Trophoblast cell (in vitro differentiated cells and primary cell): Measurements from ENCODE around the gene AFF2.

Experiments used
- DNase-seq, 2 donors: peaks; one replicate each; pipeline ENCODE4 v3.0.0-alpha.2; 2016
- H2AFZ ChIP-seq: 2 replicates; pipeline ENCODE4 v1.6.1; 2013; ENCODE audit warnings: low read length, moderate library complexity, mild to moderate bottlenecking; ENCODE audit not compliant: insufficient read depth, poor library complexity
- H2AK5ac ChIP-seq: 2 replicates; pipeline ENCODE4 v1.6.1; 2013; ENCODE audit warnings: mild to moderate bottlenecking, low read length
- H2BK120ac ChIP-seq: 2 replicates; pipeline ENCODE4 v1.6.1; 2013; ENCODE audit warnings: low read length, mild to moderate bottlenecking, moderate library complexity; ENCODE audit not compliant: insufficient read depth, poor library complexity
- H2BK12ac ChIP-seq: 2 replicates; pipeline ENCODE4 v1.6.1; 2013; ENCODE audit warnings: mild to moderate bottlenecking, low read length, moderate library complexity
- H2BK5ac ChIP-seq: 2 replicates; pipeline ENCODE4 v1.6.1; 2013; ENCODE audit warnings: low read length, low read depth, moderate library complexity, mild to moderate bottlenecking; ENCODE audit not compliant: poor library complexity
- H3K14ac ChIP-seq: 2 replicates; pipeline ENCODE4 v1.6.1; 2013; ENCODE audit warnings: mild to moderate bottlenecking, low read length
- H3K18ac ChIP-seq: 2 replicates; pipeline ENCODE4 v1.6.1; 2013; ENCODE audit warnings: mild to moderate bottlenecking, low read length
- H3K23ac ChIP-seq: 2 replicates; pipeline ENCODE4 v1.6.1; 2013; ENCODE audit warnings: low read length
- H3K27ac ChIP-seq: 2 replicates; pipeline ENCODE4 v1.5.1; 2013; ENCODE audit warnings: low read depth, mild to moderate bottlenecking, inconsistent platforms, low read length, moderate library complexity
- H3K27me3 ChIP-seq: 2 replicates; pipeline ENCODE4 v1.6.1; 2013; ENCODE audit warnings: inconsistent platforms, mild to moderate bottlenecking, low read length, moderate library complexity; ENCODE audit not compliant: insufficient read depth
- H3K36me3 ChIP-seq, 2 experiments: 1 replicate in 1 of 2; 2 replicates in 1 of 2; pipeline ENCODE4 v1.6.1; 2013; ENCODE audit warnings: low read length in 2 of 2, mild to moderate bottlenecking in 2 of 2, moderate library complexity in 1 of 2; ENCODE audit not compliant: insufficient read depth in 2 of 2, control insufficient read depth in 1 of 2
- H3K4ac ChIP-seq: 2 replicates; pipeline ENCODE4 v1.6.1; 2013; ENCODE audit warnings: low read depth, mild to moderate bottlenecking, low read length, moderate library complexity
- H3K4me1 ChIP-seq, 2 experiments: 1 replicate in 1 of 2; 2 replicates in 1 of 2; pipeline ENCODE4 v1.6.1; 2013; ENCODE audit warnings: low read length in 2 of 2, mild to moderate bottlenecking in 2 of 2, moderate library complexity in 1 of 2; ENCODE audit not compliant: insufficient read depth in 2 of 2, control insufficient read depth in 1 of 2
- H3K4me2 ChIP-seq: 2 replicates; pipeline ENCODE4 v1.6.1; 2013; ENCODE audit warnings: inconsistent platforms, mild to moderate bottlenecking, low read length, moderate library complexity
- H3K4me3 ChIP-seq: 2 replicates; pipeline ENCODE4 v1.5.1; 2013; ENCODE audit warnings: mild to moderate bottlenecking, low read depth, low read length, inconsistent platforms
- H3K79me1 ChIP-seq: one replicate; pipeline ENCODE4 v1.6.1; 2013; ENCODE audit warnings: low read length
- H3K79me2 ChIP-seq: 2 replicates; pipeline ENCODE4 v1.6.1; 2013; ENCODE audit warnings: low read length, mild to moderate bottlenecking; ENCODE audit not compliant: control insufficient read depth, insufficient read depth, poor library complexity
- H3K9ac ChIP-seq: 2 replicates; pipeline ENCODE4 v1.6.1; 2013; ENCODE audit warnings: mild to moderate bottlenecking, low read length
- H3K9me3 ChIP-seq: 2 replicates; pipeline ENCODE4 v1.6.1; 2013; ENCODE audit warnings: low read depth, mild to moderate bottlenecking, control low read depth, inconsistent platforms, low read length; ENCODE audit not compliant: insufficient read depth
- H4K12ac ChIP-seq: 2 replicates; pipeline ENCODE4 v1.6.1; 2013; ENCODE audit warnings: low read depth, mild to moderate bottlenecking, low read length, moderate library complexity
- H4K8ac ChIP-seq: 2 replicates; pipeline ENCODE4 v1.6.1; 2013; ENCODE audit warnings: low read depth, mild to moderate bottlenecking, low read length, moderate library complexity
- H4K91ac ChIP-seq: one replicate; pipeline ENCODE4 v1.6.1; 2013; ENCODE audit warnings: low read depth, mild to moderate bottlenecking, low read length, moderate library complexity
- WGBS: extraction: QIAGEN DNeasy Blood & Tissue Kit; methylation state at CpG from one replicate; pipeline ENCODE4 v1.1.7; 2013; ENCODE audit warnings: missing lambda C conversion rate; ENCODE audit not compliant: insufficient read length, insufficient coverage; ENCODE audit errors: extremely low coverage; 5-methylcytosine and 5-hydroxymethylcytosine counted together

AFF2 gene

GRCh38 chrX:148976571-148977400 is 476.4 kb downstream of the AFF2 start:
- H3K4ac ChIP-seq, result no peak overlapping the region
- H3K14ac ChIP-seq, result no peak overlapping the region
- no peaks in the 10 kb centered on the region for H3K79me2 ChIP-seq
- no peak overlapping the region for H3K4me2 ChIP-seq
- no peak overlapping the region for H4K12ac ChIP-seq
- no peaks in the 10 kb centered on the region for H3K27me3 ChIP-seq
- H3K9me3 ChIP-seq, result no peaks in the 10 kb centered on the region
- no peak for DNase-seq
- no peak overlapping the region for H3K18ac ChIP-seq
- H2BK12ac ChIP-seq, result no peak overlapping the region
- no peak overlapping the region for H2AFZ ChIP-seq
- no peaks in the 10 kb centered on the region for H3K4me1 ChIP-seq
- H3K9ac ChIP-seq, result no peak overlapping the region
- no peak overlapping the region for H3K27ac ChIP-seq
- H2BK5ac ChIP-seq, result no peak overlapping the region
- no peak overlapping the region for H4K8ac ChIP-seq
- H3K4me3 ChIP-seq, result no peak overlapping the region
- no peaks in the 10 kb centered on the region for H3K36me3 ChIP-seq
- no CpG with 5 or more reads among the region's 8 CpGs for WGBS
- no peak overlapping the region for H3K23ac ChIP-seq
- H2BK120ac ChIP-seq, result no peak overlapping the region
- no peak overlapping the region for H2AK5ac ChIP-seq
- H3K79me1 ChIP-seq, result no peaks in the 10 kb centered on the region
- H4K91ac ChIP-seq, result no peak overlapping the region

DNA sequence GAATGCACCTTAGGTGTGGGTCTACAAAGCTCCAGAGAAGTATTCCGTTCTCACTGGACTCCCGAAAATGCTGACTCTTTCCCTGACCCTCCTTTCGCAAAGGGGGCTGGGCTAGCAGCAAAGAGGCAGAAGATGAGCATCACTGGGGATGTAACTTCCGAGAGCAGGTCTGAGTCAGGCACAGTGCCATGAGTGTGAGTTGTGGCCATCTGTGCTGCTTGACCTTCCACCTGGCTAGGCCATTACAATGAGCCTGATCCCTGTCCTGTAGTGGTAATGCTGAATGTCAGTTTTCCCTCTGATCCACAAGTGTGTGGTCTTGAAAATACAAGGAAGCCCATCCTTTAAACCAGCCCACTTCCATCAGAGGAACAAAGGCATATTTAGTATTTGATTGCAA is 479.4 kb downstream of the AFF2 start:
- Histone ChIP-seq H2AFZ (no peak overlapping the region), H2BK120ac (no peak overlapping the region), H3K14ac (no peak overlapping the region), H3K79me2 (no peaks in the 10 kb centered on the region), H3K4me1 (no peaks in the 10 kb centered on the region), H3K23ac (no peak overlapping the region), H3K36me3 (no peaks in the 10 kb centered on the region), H4K91ac (no peak overlapping the region), H3K79me1 (no peaks in the 10 kb centered on the region), H3K4ac (no peak overlapping the region), H3K9me3 (no peaks in the 10 kb centered on the region), H3K4me3 (no peak overlapping the region), H3K9ac (no peak overlapping the region), H2BK5ac (no peak overlapping the region), H2AK5ac (no peak overlapping the region), H2BK12ac (no peak overlapping the region), H3K18ac (no peak overlapping the region), H4K8ac (no peak overlapping the region), H3K27me3 (no peaks in the 10 kb centered on the region), H3K4me2 (no peak overlapping the region), H4K12ac (no peak overlapping the region), H3K27ac (no peak overlapping the region)
- no CpG with 5 or more reads among the region's 4 CpGs for WGBS
- DNase-seq, result no peak

DNA sequence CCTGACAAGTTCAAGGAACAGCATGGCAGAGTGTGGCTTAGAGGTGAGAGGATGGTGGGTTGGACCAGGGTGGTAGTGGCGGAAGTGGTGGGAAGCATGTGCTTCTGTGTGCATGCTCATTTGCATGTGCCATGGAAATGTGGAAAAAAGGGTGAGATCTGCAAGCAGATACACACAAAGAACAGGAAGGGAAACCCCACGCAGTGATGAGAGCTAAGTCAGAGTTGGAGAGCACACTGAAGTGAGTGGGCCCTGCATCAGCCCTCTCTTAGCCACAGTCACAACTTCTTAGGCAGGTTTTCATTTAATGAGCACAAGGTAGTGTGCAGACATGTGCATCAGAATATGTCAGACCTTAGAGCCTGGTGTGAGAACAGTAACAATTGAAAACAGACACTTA is 483.8 kb downstream of the AFF2 start:
- Histone ChIP-seq H2AFZ (no peak overlapping the region), H3K18ac (no peak overlapping the region), H3K4me3 (no peak overlapping the region), H3K4ac (no peak overlapping the region), H3K9me3 (no peaks in the 10 kb centered on the region), H4K8ac (no peak overlapping the region), H2BK5ac (no peak overlapping the region), H3K23ac (no peak overlapping the region), H3K4me2 (no peak overlapping the region), H4K12ac (no peak overlapping the region), H3K4me1 (no peaks in the 10 kb centered on the region), H3K36me3 (no peaks in the 10 kb centered on the region), H3K27ac (no peak overlapping the region), H3K9ac (no peak overlapping the region), H3K14ac (no peak overlapping the region), H3K79me2 (no peaks in the 10 kb centered on the region), H4K91ac (no peak overlapping the region), H2BK120ac (no peak overlapping the region), H2AK5ac (no peak overlapping the region), H3K27me3 (no peaks in the 10 kb centered on the region), H2BK12ac (no peak overlapping the region), H3K79me1 (no peaks in the 10 kb centered on the region)
- WGBS, result no CpG with 5 or more reads among the region's 2 CpGs
- DNase-seq, result no peak

GRCh38 chrX:148991502-148991901 is 491.1 kb downstream of the AFF2 start:
- no peak for DNase-seq
- H3K27ac ChIP-seq, result no peak overlapping the region
- H3K79me2 ChIP-seq, result no peaks in the 10 kb centered on the region
- H3K79me1 ChIP-seq, result no peaks in the 10 kb centered on the region
- H3K36me3 ChIP-seq, result no peaks in the 10 kb centered on the region
- H3K27me3 ChIP-seq, result no peaks in the 10 kb centered on the region
- no peak overlapping the region for H3K18ac ChIP-seq
- H3K4me2 ChIP-seq, result no peak overlapping the region
- no peak overlapping the region for H3K14ac ChIP-seq
- H3K4ac ChIP-seq, result no peak overlapping the region
- no peak overlapping the region for H3K23ac ChIP-seq
- H3K4me3 ChIP-seq, result no peak overlapping the region
- no peak overlapping the region for H2BK5ac ChIP-seq
- no peaks in the 10 kb centered on the region for H3K4me1 ChIP-seq
- H4K91ac ChIP-seq, result no peak overlapping the region
- no peaks in the 10 kb centered on the region for H3K9me3 ChIP-seq
- H2AFZ ChIP-seq, result no peak overlapping the region
- H2BK120ac ChIP-seq, result no peak overlapping the region
- no CpG with 5 or more reads among the region's 1 CpG for WGBS
- no peak overlapping the region for H2AK5ac ChIP-seq
- H3K9ac ChIP-seq, result no peak overlapping the region
- H2BK12ac ChIP-seq, result no peak overlapping the region
- no peak overlapping the region for H4K8ac ChIP-seq
- no peak overlapping the region for H4K12ac ChIP-seq
